Ovary (tissue), 3 donors: Measurements from ENCODE around the gene ZNF385A.

Experiments
- POLR2A ChIP-seq: fragments of 450-650 bp; IDR thresholded peaks from one replicate; pipeline ENCODE4 v1.6.1; 2017; ENCODE audit warnings: antibody characterized with exemption, mild to moderate bottlenecking, moderate library complexity
- TF ChIP-seq, protein P1 (sequence below), 3 donors: fragments of 450-650 bp in 2 of 3; fragments of 200-600 bp in 1 of 3; IDR thresholded peaks; one replicate each; pipeline versions ENCODE4 v1.5.1 to v1.8.0; 2016 to 2022; ENCODE audit warnings: antibody characterized with exemption in 3 of 3, mild to moderate bottlenecking in 1 of 3
- donor health status: DM: no; HTN: no; CAD: no.

DNA sequence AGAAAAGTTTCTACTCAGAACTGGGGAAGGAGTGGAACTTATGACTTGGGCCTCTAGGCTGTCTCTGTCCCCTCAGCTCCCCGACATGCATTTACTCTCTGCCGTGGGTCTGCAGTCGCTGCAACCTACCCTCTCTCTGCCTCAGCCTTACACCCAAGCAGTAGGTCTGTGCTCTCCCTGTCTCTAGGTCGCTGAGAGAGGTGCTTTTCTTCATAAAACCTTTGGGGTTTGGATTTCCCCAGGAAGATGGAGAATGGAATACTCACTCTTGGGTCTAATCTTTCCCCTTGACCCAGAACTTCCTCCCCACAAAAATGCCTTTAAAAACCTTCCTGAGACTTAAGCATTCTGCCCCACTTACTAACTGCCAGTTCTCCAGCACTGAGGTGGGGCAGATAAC lies 33.2 kb downstream of the ZNF385A start:
- TF ChIP-seq POLR2A, result no peak
- TF ChIP-seq, protein P1, sequence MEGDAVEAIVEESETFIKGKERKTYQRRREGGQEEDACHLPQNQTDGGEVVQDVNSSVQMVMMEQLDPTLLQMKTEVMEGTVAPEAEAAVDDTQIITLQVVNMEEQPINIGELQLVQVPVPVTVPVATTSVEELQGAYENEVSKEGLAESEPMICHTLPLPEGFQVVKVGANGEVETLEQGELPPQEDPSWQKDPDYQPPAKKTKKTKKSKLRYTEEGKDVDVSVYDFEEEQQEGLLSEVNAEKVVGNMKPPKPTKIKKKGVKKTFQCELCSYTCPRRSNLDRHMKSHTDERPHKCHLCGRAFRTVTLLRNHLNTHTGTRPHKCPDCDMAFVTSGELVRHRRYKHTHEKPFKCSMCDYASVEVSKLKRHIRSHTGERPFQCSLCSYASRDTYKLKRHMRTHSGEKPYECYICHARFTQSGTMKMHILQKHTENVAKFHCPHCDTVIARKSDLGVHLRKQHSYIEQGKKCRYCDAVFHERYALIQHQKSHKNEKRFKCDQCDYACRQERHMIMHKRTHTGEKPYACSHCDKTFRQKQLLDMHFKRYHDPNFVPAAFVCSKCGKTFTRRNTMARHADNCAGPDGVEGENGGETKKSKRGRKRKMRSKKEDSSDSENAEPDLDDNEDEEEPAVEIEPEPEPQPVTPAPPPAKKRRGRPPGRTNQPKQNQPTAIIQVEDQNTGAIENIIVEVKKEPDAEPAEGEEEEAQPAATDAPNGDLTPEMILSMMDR (IDR thresholded peaks at IDR 0.05), result no peak
